ENCODE measurements around the gene DPP10.

DNA sequence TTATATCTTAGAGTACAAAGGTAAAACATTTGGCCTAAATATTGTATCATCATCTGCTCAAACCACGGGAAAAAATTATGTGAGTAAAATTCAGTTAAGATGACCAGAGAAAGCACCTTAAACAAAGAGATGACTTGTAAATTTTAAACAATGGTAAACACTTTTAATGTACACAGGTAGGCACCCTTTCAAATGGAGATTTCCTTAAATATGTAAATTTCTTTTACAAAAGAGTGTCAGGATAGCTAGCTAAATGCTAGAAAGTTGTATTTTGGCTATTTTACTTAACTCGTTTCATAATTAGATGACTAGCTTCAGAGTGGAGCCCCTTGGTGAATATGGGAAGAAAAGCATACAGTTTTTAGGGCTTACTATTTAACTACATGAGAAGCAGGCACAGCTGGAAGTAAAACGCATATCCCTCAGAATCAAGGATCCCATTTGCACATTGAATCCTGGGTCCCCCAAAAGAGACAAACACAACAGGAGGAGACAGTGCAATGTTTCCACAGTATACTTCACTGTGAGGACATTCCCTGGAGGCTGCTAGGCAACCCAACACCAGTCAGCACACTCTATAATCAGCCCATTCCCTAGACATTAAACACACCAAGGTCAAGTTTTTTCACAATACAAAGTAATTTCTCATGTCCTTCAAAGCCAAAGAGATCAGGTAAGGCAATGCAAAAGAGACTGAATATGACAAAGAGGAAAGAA lies 1154.4 kb downstream of the DPP10 start:
- TF ChIP-seq CTCF (IDR thresholded peaks at IDR 0.05), result no peak
- TF ChIP-seq POLR2A (IDR thresholded peaks at IDR 0.05), result no peak
- no peak for TF ChIP-seq EP300 (IDR thresholded peaks at IDR 0.05)
